K562 (cell line): ENCODE measurements around the gene MYH9. TPM values are rescaled to one million over a fixed set of nuclear protein-coding genes. Genes with fewer than 3 reads are reported as not detected.
A peak's percentile ranks its signal among the peaks of the same experiment; 100 is the strongest.

ENCODE experiments used
- CREB1 ChIP-seq, 2 experiments: sonication (generic) in 1 of 2; formaldehyde crosslinking in 1 of 2; IDR thresholded peaks; 2 replicates each; pipeline versions ENCODE4 v1.6.1 to v1.8.0; 2012 to 2022; ENCODE audit warnings: inconsistent platforms in 1 of 2, mild to moderate bottlenecking in 1 of 2, missing genetic modification reagents in 1 of 2, moderate library complexity in 1 of 2
- CREM ChIP-seq: IDR thresholded peaks from 2 replicates; pipeline ENCODE4 v1.6.1; 2014; ENCODE audit warnings: antibody characterized with exemption, low read depth
- GABPA ChIP-seq: fragments of 200-800 bp; sonication (Bioruptor generic); conservative IDR thresholded peaks from 2 replicates; pipeline ENCODE4 v1.6.1; 2016; ENCODE audit warnings: low read depth, missing genetic modification characterization, missing compliant biosample characterization
- GABPB1 ChIP-seq: sonication (generic); formaldehyde crosslinking; IDR thresholded peaks from 2 replicates; pipeline ENCODE4 v1.8.0; 2022; ENCODE audit warnings: mild to moderate bottlenecking, missing genetic modification reagents
- JUN ChIP-seq, 2 experiments: sonication (generic) in 1 of 2; formaldehyde crosslinking in 1 of 2; IDR thresholded peaks; 2 replicates each; pipeline versions ENCODE4 v1.6.1 to v1.8.0; 2012 to 2022; ENCODE audit warnings: borderline replicate concordance in 2 of 2, mild to moderate bottlenecking in 2 of 2, improper control_type of control experiment in 1 of 2, low read depth in 1 of 2, low read length in 1 of 2, missing genetic modification reagents in 1 of 2
- MCM2 ChIP-seq: fragments of 450-650 bp; IDR thresholded peaks from 2 replicates; pipeline ENCODE4 v1.6.1; 2017; ENCODE audit warnings: low read depth, mild to moderate bottlenecking
- MTA1 ChIP-seq: fragments of 450-650 bp; IDR thresholded peaks from 2 replicates; pipeline ENCODE4 v1.6.1; 2017; ENCODE audit warnings: borderline replicate concordance
- MTA3 ChIP-seq: fragments of 450-650 bp; formaldehyde crosslinking; IDR thresholded peaks from 2 replicates; pipeline ENCODE4 v1.6.1; 2017; ENCODE audit warnings: mild to moderate bottlenecking, borderline replicate concordance
- NR2C2 ChIP-seq, 2 experiments: fragments of 200-800 bp in 1 of 2; sonication (Bioruptor generic) in 1 of 2; sonication (generic) in 1 of 2; formaldehyde crosslinking in 1 of 2; IDR thresholded peaks; 2 replicates each; pipeline versions ENCODE4 v1.6.1 to v1.8.0; 2016 to 2022; ENCODE audit warnings: mild to moderate bottlenecking in 1 of 2, missing compliant biosample characterization in 1 of 2, missing genetic modification characterization in 1 of 2, missing genetic modification reagents in 1 of 2
- PBX2 ChIP-seq, 2 experiments: IDR thresholded peaks in 1 of 2; conservative IDR thresholded peaks in 1 of 2; 2 replicates each; pipeline ENCODE4 v1.6.1; 2016; ENCODE audit warnings: low read depth in 2 of 2, mild to moderate bottlenecking in 1 of 2, missing compliant biosample characterization in 1 of 2, missing genetic modification characterization in 1 of 2, moderate library complexity in 1 of 2
- RAD21 ChIP-seq, 2 experiments: fragments of 250-450 bp in 1 of 2; fragments of 450-650 bp in 1 of 2; sonication (Bioruptor Pico) in 1 of 2; formaldehyde crosslinking in 1 of 2; IDR thresholded peaks in 1 of 2; conservative IDR thresholded peaks in 1 of 2; 2 replicates each; pipeline versions ENCODE4 v1.4.0 to v1.8.0; 2020 to 2022; ENCODE audit warnings: mild to moderate bottlenecking in 2 of 2, moderate library complexity in 1 of 2
- RCOR1 ChIP-seq, 2 experiments: IDR thresholded peaks; 2 replicates each; pipeline ENCODE4 v1.6.1; 2012; ENCODE audit warnings: low read depth in 2 of 2, low read length in 2 of 2, borderline replicate concordance in 1 of 2, improper control_type of control experiment in 1 of 2
- SLC30A9 ChIP-seq: fragments of 250-450 bp; sonication (Bioruptor Pico); IDR thresholded peaks from 2 replicates; pipeline ENCODE4 v1.8.0; 2022; ENCODE audit warnings: mild to moderate bottlenecking, moderate library complexity
- SMARCA4 ChIP-seq: fragments of 450-650 bp; IDR thresholded peaks from 2 replicates; pipeline ENCODE4 v1.6.1; 2016
- ZNF140 ChIP-seq: fragments of 250-450 bp; sonication (Bioruptor Pico); IDR thresholded peaks from 2 replicates; pipeline ENCODE4 v1.8.0; 2021; ENCODE audit warnings: moderate library complexity, mild to moderate bottlenecking, inconsistent platforms
- polyA plus RNA-seq, 8 experiments: library from polyadenylated mRNA; depleted of rRNA in 4 of 8; stranded (reverse) in 5 of 8; unstranded in 3 of 8; fragments of >200 nt; fragmentation: Nextera tagmentation in 2 of 8; fragmentation: Illumina TruSeq in 1 of 8; extraction: Ambion mirVana in 2 of 8; extraction: Trizol in 1 of 8; gene quantifications; 2 replicates each; pipeline versions ENCODE4 v1.2.1 to v1.2.3, GENCODE V29; 2011 to 2014; ENCODE audit warnings: inconsistent platforms in 1 of 8, missing spikeins in 1 of 8
- total RNA-seq, 7 experiments: library from RNA; depleted of rRNA in 6 of 7; stranded (reverse); fragments of >200 nt in 6 of 7; fragmentation: Illumina TruSeq in 2 of 7; extraction: Trizol in 2 of 7; gene quantifications; 2 replicates each; pipeline versions ENCODE4 v1.2.1 to v1.2.3, GENCODE V29; 2011 to 2021; ENCODE audit warnings: low replicate concordance in 1 of 7
- TF ChIP-seq, protein P1 (sequence below), 2 experiments: fragments of 450-650 bp; IDR thresholded peaks; 2 replicates each; pipeline ENCODE4 v1.6.1; 2016; ENCODE audit warnings: mild to moderate bottlenecking in 2 of 2, borderline replicate concordance in 1 of 2, low read depth in 1 of 2, moderate library complexity in 1 of 2

MYH9 gene
- total and polyA plus RNA-seq, 9 of the 15 experiments (the other 6 are each of a cell fraction or from before 2014, with no cell fraction given) = 0.71 to 111 (median 24.6) TPM

DNA sequence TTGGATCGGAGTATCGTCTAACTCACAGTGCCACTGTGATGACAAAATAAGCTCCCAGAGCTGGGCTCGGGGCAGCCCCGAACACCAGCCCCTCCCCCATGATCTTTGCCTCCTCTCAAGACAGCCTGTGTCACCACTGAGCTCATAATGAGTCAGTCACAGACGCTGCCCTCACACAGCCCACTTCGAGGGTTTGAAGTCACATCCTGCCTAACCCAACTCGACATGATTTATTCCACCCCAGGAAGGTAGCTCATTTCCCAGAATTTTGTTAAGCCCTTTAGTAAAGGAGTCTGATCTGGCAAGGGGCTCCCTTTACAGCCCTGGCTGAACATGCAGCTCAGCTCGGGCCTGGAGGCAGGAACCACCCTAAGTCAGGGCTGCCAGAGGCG lies 22.8 kb downstream of the MYH9 start (continued):
- TF ChIP-seq, protein P1, sequence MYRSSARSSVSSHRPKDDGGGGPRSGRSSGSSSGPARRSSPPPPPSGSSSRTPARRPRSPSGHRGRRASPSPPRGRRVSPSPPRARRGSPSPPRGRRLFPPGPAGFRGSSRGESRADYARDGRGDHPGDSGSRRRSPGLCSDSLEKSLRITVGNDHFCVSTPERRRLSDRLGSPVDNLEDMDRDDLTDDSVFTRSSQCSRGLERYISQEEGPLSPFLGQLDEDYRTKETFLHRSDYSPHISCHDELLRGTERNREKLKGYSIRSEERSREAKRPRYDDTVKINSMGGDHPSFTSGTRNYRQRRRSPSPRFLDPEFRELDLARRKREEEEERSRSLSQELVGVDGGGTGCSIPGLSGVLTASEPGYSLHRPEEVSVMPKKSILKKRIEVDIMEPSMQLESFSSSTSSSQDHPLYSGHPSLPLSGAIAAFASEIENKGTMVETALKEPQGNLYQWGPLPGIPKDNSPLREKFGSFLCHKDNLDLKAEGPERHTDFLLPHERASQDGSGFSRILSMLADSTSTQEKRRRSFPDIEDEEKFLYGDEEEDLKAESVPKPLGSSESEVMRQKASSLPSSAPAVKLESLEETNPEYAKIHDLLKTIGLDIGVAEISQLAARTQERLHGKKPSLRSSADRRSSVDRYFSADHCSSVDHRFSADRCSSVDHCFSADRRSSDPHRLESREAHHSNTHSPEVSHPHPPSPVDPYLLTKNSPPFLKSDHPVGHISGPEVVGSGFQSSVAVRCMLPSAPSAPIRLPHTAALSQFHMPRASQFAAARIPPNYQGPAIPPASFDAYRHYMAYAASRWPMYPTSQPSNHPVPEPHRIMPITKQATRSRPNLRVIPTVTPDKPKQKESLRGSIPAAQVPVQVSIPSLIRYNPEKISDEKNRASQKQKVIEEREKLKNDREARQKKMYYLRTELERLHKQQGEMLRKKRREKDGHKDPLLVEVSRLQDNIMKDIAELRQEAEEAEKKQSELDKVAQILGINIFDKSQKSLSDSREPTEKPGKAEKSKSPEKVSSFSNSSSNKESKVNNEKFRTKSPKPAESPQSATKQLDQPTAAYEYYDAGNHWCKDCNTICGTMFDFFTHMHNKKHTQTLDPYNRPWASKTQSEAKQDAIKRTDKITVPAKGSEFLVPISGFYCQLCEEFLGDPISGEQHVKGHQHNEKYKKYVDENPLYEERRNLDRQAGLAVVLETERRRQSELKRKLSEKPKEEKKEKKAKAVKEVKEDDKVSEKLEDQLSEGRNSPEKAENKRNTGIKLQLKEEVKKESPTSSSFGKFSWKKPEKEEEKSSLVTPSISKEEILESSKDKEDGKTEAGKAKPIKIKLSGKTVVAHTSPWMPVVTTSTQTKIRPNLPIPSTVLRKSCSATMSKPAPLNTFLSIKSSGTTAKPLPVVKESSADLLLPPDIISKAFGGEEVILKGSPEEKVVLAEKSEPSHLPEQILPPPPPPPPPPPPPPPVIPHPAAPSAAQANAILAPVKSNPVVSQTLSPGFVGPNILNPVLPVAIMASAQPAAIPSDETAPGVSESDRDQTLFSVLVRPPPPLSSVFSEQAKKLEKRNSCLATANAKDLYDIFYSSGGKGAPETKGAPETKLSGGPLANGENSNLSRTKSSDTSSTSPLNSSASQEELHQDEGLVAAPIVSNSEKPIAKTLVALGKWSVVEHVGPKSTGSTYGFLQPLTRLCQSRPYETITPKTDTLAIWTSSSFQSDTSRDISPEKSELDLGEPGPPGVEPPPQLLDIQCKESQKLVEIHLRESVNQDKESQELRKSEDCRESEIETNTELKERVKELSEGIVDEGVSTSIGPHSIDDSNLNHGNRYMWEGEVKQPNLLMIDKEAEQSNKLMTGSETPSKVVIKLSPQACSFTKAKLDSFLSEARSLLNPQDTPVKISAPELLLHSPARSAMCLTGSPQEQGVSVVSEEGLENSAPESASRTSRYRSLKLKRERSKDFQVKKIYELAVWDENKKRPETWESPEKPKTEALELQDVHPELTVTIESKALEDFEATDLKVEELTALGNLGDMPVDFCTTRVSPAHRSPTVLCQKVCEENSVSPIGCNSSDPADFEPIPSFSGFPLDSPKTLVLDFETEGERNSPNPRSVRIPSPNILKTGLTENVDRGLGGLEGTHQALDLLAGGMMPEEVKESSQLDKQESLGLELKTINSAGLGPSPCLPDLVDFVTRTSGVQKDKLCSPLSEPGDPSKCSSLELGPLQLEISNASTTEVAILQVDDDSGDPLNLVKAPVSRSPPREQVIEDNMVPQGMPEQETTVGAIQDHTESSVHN (IDR thresholded peaks at IDR 0.05; ENCODE audit: borderline replicate concordance in 1 of 2, low read depth in 1 of 2) = no peak
- TF ChIP-seq CREM = peak; percentile 96
- no peak for TF ChIP-seq MTA1
- TF ChIP-seq NR2C2 (CRISPR knock-in tag; IDR thresholded peaks at IDR 0.05) = no peak
- peak; percentile 40; the same call in 1 of the 2 replicates for TF ChIP-seq NR2C2 (tag; IDR thresholded peaks at IDR 0.05)
- TF ChIP-seq SLC30A9 (CRISPR knock-in tag) = no peak
- peak; percentile 94 for TF ChIP-seq GABPB1 (CRISPR knock-in tag)
- TF ChIP-seq MCM2 = no peak
- peak; percentile 80 for TF ChIP-seq GABPA (tag)
- no peak for TF ChIP-seq RAD21 (CRISPR knock-in tag; conservative IDR thresholded peaks at IDR 0.05 in 1 of 2, IDR thresholded peaks at IDR 0.05 in 1 of 2)
- no peak for TF ChIP-seq PBX2 (CRISPR knock-in tag; IDR thresholded peaks at IDR 0.05; ENCODE audit: low read depth)
- peak; percentile 70 for TF ChIP-seq PBX2 (tag; conservative IDR thresholded peaks at IDR 0.05; ENCODE audit: low read depth)
- peak; percentile 96 for TF ChIP-seq CREB1 (IDR thresholded peaks at IDR 0.05)
- peak; percentile 94 for TF ChIP-seq CREB1 (CRISPR knock-in tag; IDR thresholded peaks at IDR 0.05)
- TF ChIP-seq ZNF140 = no peak
- TF ChIP-seq SMARCA4 = 0 out of 2 replicates have a peak, but pooled peaks have one; percentile 22
- peak; percentile 91 for TF ChIP-seq JUN (IDR thresholded peaks at IDR 0.05; ENCODE audit: borderline replicate concordance, low read depth, low read length)
- TF ChIP-seq JUN (CRISPR knock-in tag; IDR thresholded peaks at IDR 0.05; ENCODE audit: borderline replicate concordance) = no peak
- TF ChIP-seq MTA3 = peak; percentile 57; the same call in 1 of the 2 replicates
- peak in 1 of 2 experiments; percentile 15; a peak in 1 of 4 replicates for TF ChIP-seq RCOR1 (IDR thresholded peaks at IDR 0.05; ENCODE audit: borderline replicate concordance in 1 of 2, low read depth in 2 of 2, low read length in 2 of 2)
